ENCODE measurements around the gene FEZF1. TPM values are rescaled to one million over a fixed set of nuclear protein-coding genes. Genes with fewer than 3 reads are reported as not detected.
A peak's percentile ranks its signal among the peaks of the same experiment; 100 is the strongest.

The FEZF1 gene
- not detected for total RNA-seq
- polyA plus RNA-seq: not detected
- long read RNA-seq, donor 1: 0 reads
- long read RNA-seq, donor 2: 0 reads

- H3K9me3 ChIP-seq (ENCODE audit: control insufficient read depth, low read length): no peaks in the 10 kb centered on the region
- intact Hi-C loops (cut with DNase I): no loop called here
- no peak for ATAC-seq (ENCODE audit: low FRiP score)
- H3K27me3 ChIP-seq (ENCODE audit: control insufficient read depth in 1 of 2, insufficient read depth in 2 of 2, low read length in 1 of 2): peaks cover 0 to 3% of the 10 kb centered on the region in 2 donors
- H3K4me3 ChIP-seq (ENCODE audit: low read length in 2 of 2): no peak within 1 kb of the TSS
- no peaks in the 10 kb centered on the region for H3K4me1 ChIP-seq (ENCODE audit: control insufficient read depth in 1 of 2, insufficient read depth in 2 of 2, low read length in 2 of 2)
- WGBS, 2 donors: 4 to 7% methylated on average over 35 of the region's 35 CpGs
- peak in 1 of 2 donors; percentile 57 for DNase-seq
- H3K27ac ChIP-seq (ENCODE audit: low read depth in 1 of 2, low read length in 2 of 2): no peak within 1 kb of the TSS
- no peaks in the 10 kb centered on the region for H3K36me3 ChIP-seq (ENCODE audit: control insufficient read depth in 1 of 2, insufficient read depth in 2 of 2, low read length in 1 of 2)
Observed at GRCh38 chr7:122304319-122304975, at the start of gene FEZF1. FEZF1 (minus strand) TSS chr7:122304750; CDS start chr7:122304437, 313 bp downstream.

DNA sequence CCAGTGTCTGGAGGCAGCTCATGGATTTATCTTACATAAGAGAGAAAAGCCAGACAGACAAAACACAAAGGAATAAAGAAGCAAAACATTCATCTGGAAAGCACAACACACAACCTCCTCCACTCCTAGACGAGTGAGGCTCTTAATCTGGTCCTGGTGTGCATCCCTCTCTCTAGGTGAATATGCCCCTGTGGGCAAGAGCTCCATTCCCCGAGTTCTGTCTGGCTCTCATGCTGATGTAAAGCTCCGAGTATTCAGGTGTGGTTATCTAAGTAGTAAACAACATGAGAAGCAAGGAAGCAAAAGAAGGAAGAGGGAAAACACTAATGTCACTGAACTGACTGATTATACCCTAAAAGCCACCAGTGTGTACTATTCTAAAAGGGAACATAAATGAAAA is 47.9 kb upstream of the FEZF1 start:
- WGBS, 2 donors: 39 to 47% methylated on average over 3 of the region's 3 CpGs
- intact Hi-C loops (cut with DNase I): no loop called here
- no peaks in the 10 kb centered on the region for H3K27me3 ChIP-seq (ENCODE audit: control insufficient read depth in 1 of 2, insufficient read depth in 2 of 2, low read length in 1 of 2)
- no peaks in the 10 kb centered on the region for H3K4me1 ChIP-seq (ENCODE audit: control insufficient read depth in 1 of 2, insufficient read depth in 2 of 2, low read length in 2 of 2)
- no peak for ATAC-seq (ENCODE audit: low FRiP score)
- no peaks in the 10 kb centered on the region for H3K9me3 ChIP-seq (ENCODE audit: control insufficient read depth, low read length)
- no peak for DNase-seq
- H3K36me3 ChIP-seq (ENCODE audit: control insufficient read depth in 1 of 2, insufficient read depth in 2 of 2, low read length in 1 of 2): no peaks in the 10 kb centered on the region
- H3K4me3 ChIP-seq (ENCODE audit: low read length in 2 of 2): no peak overlapping the region
- H3K27ac ChIP-seq (ENCODE audit: low read depth in 1 of 2, low read length in 2 of 2): no peak overlapping the region

- H3K4me1 ChIP-seq (ENCODE audit: control insufficient read depth in 1 of 2, insufficient read depth in 2 of 2, low read length in 2 of 2): no peaks in the 10 kb centered on the region
- no peak overlapping the region for H3K27ac ChIP-seq (ENCODE audit: low read depth in 1 of 2, low read length in 2 of 2)
- no peak for ATAC-seq (ENCODE audit: low FRiP score)
- no peak for DNase-seq
- H3K9me3 ChIP-seq (ENCODE audit: control insufficient read depth, low read length): no peaks in the 10 kb centered on the region
- intact Hi-C loops (cut with DNase I): no loop called here
- WGBS, 2 donors: 80 to 81% methylated on average over 3 of the region's 3 CpGs
- no peaks in the 10 kb centered on the region for H3K36me3 ChIP-seq (ENCODE audit: control insufficient read depth in 1 of 2, insufficient read depth in 2 of 2, low read length in 1 of 2)
- no peak overlapping the region for H3K4me3 ChIP-seq (ENCODE audit: low read length in 2 of 2)
- H3K27me3 ChIP-seq (ENCODE audit: control insufficient read depth in 1 of 2, insufficient read depth in 2 of 2, low read length in 1 of 2): no peaks in the 10 kb centered on the region
Observed at GRCh38 chr7:122350701-122351100, 46.2 kb upstream of the FEZF1 start.

DNA sequence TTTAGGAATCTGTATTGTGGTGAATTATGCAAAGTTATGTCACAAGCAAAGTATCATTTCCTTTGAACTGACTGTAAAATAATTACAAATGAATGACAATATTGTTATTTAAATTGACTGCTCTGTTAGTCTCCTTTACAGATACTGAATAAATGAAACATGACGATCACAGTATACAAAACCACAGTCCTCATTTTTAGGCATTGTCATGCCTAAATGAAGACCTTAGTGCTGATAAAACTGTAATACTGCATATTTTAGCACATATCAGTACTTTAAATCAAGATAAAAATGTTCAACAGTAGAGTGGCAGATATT is 39.7 kb upstream of the FEZF1 start:
- H3K27ac ChIP-seq (ENCODE audit: low read depth in 1 of 2, low read length in 2 of 2): no peak overlapping the region
- no peak for DNase-seq
- 42 to 58% methylated on average over 1 of the region's 1 CpG for WGBS, 2 donors
- no peak overlapping the region for H3K4me3 ChIP-seq (ENCODE audit: low read length in 2 of 2)
- intact Hi-C loops (cut with DNase I): no loop called here
- H3K27me3 ChIP-seq (ENCODE audit: control insufficient read depth in 1 of 2, insufficient read depth in 2 of 2, low read length in 1 of 2): no peaks in the 10 kb centered on the region
- no peak for ATAC-seq (ENCODE audit: low FRiP score)
- no peaks in the 10 kb centered on the region for H3K36me3 ChIP-seq (ENCODE audit: control insufficient read depth in 1 of 2, insufficient read depth in 2 of 2, low read length in 1 of 2)
- H3K9me3 ChIP-seq (ENCODE audit: control insufficient read depth, low read length): no peaks in the 10 kb centered on the region
- no peaks in the 10 kb centered on the region for H3K4me1 ChIP-seq (ENCODE audit: control insufficient read depth in 1 of 2, insufficient read depth in 2 of 2, low read length in 2 of 2)

- H3K4me3 ChIP-seq (ENCODE audit: low read length in 2 of 2): no peak overlapping the region
- H3K27ac ChIP-seq (ENCODE audit: low read depth in 1 of 2, low read length in 2 of 2): no peak overlapping the region
- H3K9me3 ChIP-seq (ENCODE audit: control insufficient read depth, low read length): no peaks in the 10 kb centered on the region
- intact Hi-C loops (cut with DNase I): no loop called here
- 53 to 71% methylated on average over 7 of the region's 7 CpGs for whole genome bisulfite sequencing, 2 donors
- ATAC-seq (ENCODE audit: low FRiP score) (no peak), DNase-seq (no peak)
- no peaks in the 10 kb centered on the region for H3K36me3 ChIP-seq (ENCODE audit: control insufficient read depth in 1 of 2, insufficient read depth in 2 of 2, low read length in 1 of 2)
- H3K27me3 ChIP-seq (ENCODE audit: control insufficient read depth in 1 of 2, insufficient read depth in 2 of 2, low read length in 1 of 2): no peaks in the 10 kb centered on the region
- H3K4me1 ChIP-seq (ENCODE audit: control insufficient read depth in 1 of 2, insufficient read depth in 2 of 2, low read length in 2 of 2): no peaks in the 10 kb centered on the region
Observed at GRCh38 chr7:122343601-122344302, 39.2 kb upstream of the FEZF1 start.

- no peak overlapping the region for H3K4me3 ChIP-seq (ENCODE audit: low read length in 2 of 2)
- ATAC-seq (ENCODE audit: low FRiP score) (no peak), DNase-seq (no peak)
- no peaks in the 10 kb centered on the region for H3K27me3 ChIP-seq (ENCODE audit: control insufficient read depth in 1 of 2, insufficient read depth in 2 of 2, low read length in 1 of 2)
- H3K27ac ChIP-seq (ENCODE audit: low read depth in 1 of 2, low read length in 2 of 2): no peak overlapping the region
- no peaks in the 10 kb centered on the region for H3K4me1 ChIP-seq (ENCODE audit: control insufficient read depth in 1 of 2, insufficient read depth in 2 of 2, low read length in 2 of 2)
- H3K9me3 ChIP-seq (ENCODE audit: control insufficient read depth, low read length): no peaks in the 10 kb centered on the region
- 95 to 100% methylated on average over 1 of the region's 1 CpG for WGBS, 2 donors
- H3K36me3 ChIP-seq (ENCODE audit: control insufficient read depth in 1 of 2, insufficient read depth in 2 of 2, low read length in 1 of 2): no peaks in the 10 kb centered on the region
- intact Hi-C loops (cut with DNase I): no loop called here
Observed at GRCh38 chr7:122340427-122340826, 35.9 kb upstream of the FEZF1 start.

DNA sequence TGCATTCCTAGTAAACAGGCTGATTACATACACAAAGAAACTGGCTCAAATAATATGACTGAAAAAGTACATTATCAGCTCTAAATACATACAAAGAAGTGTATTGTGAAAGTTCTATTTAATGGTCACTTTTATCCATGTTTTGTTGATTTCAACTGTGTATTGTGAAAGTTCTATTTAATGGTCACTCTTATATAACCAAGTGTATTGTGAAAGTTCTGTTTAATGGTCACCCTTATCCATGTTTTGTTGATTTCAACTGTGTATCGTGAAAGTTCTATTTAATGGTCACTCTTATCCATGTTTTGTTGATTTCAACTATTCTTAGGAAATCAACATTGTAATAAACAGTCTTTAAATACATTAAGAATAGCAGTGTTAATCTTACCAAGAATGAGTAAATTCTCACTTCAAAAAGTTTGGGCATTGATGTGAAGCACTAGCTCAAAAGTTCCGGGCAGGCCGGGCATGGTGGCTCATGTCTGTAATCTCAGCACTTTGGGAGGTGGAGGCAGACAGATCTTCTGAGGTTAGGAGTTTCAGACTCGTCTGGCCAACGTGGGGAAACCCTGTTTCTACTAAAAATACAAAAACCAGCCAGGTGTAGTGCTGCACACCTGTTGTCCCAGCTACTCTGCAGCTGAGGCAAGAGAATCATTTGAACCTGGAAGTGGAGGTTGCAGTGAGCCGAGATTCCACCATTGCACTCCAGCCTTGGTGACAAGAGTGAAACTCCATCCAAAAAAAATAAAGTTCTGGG is 34.8 kb upstream of the FEZF1 start:
- DNase-seq (no peak), ATAC-seq (ENCODE audit: low FRiP score) (no peak)
- Histone ChIP-seq H3K4me1 (ENCODE audit: control insufficient read depth in 1 of 2, insufficient read depth in 2 of 2, low read length in 2 of 2) (no peaks in the 10 kb centered on the region), H3K9me3 (ENCODE audit: control insufficient read depth, low read length) (no peaks in the 10 kb centered on the region), H3K36me3 (ENCODE audit: control insufficient read depth in 1 of 2, insufficient read depth in 2 of 2, low read length in 1 of 2) (no peaks in the 10 kb centered on the region), H3K27me3 (ENCODE audit: control insufficient read depth in 1 of 2, insufficient read depth in 2 of 2, low read length in 1 of 2) (no peaks in the 10 kb centered on the region), H3K27ac (ENCODE audit: low read depth in 1 of 2, low read length in 2 of 2) (no peak overlapping the region), H3K4me3 (ENCODE audit: low read length in 2 of 2) (no peak overlapping the region)
- intact Hi-C loops (cut with DNase I): no loop called here
- 75 to 80% methylated on average over 6 of the region's 6 CpGs for WGBS, 2 donors

DNA sequence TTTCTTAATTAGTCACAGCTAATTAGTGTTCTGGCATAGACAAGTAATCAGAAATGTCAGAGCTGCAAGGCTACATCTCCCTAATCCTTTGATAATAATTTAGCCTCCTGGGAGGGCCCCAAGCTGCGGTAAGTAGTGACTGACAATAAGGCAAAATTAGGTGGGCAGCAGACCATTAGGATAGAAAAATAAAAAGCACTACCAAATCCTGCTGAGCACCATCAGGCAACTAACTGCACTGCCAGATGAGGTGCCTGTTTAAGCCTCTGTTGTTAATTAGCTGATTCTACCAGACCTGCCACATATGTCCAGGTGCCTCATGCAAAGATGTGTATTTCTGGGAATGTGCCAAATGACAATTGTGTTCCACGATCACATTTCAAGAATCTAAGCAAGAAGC is 32.5 kb upstream of the FEZF1 start:
- Histone ChIP-seq H3K27ac (ENCODE audit: low read depth in 1 of 2, low read length in 2 of 2) (no peak overlapping the region), H3K4me3 (ENCODE audit: low read length in 2 of 2) (no peak overlapping the region), H3K9me3 (ENCODE audit: control insufficient read depth, low read length) (no peaks in the 10 kb centered on the region), H3K36me3 (ENCODE audit: control insufficient read depth in 1 of 2, insufficient read depth in 2 of 2, low read length in 1 of 2) (no peaks in the 10 kb centered on the region), H3K4me1 (ENCODE audit: control insufficient read depth in 1 of 2, insufficient read depth in 2 of 2, low read length in 2 of 2) (no peaks in the 10 kb centered on the region), H3K27me3 (ENCODE audit: control insufficient read depth in 1 of 2, insufficient read depth in 2 of 2, low read length in 1 of 2) (no peaks in the 10 kb centered on the region)
- intact Hi-C loops (cut with DNase I): no loop called here
- ATAC-seq (ENCODE audit: low FRiP score): no peak
- no peak for DNase-seq
- WGBS, 2 donors: 36 to 62% methylated on average over 2 of the region's 2 CpGs

All from aorta (tissue), 5 donors.